ENCODE results near the gene KIAA1217.

KIAA1217 gene

GRCh38 chr10:24475598-24475997, 266.7 kb downstream of the KIAA1217 start:
- Histone ChIP-seq H3K9me3 (no peaks in the 10 kb centered on the region), H3K4me3 (ENCODE audit: low read depth in 1 of 2, low read length in 1 of 2) (no peak overlapping the region), H3K36me3 (no peaks in the 10 kb centered on the region), H3K4me1 (ENCODE audit: control insufficient read depth in 1 of 2, insufficient read depth in 1 of 2, low read depth in 1 of 2, low read length in 1 of 2) (no peaks in the 10 kb centered on the region), H3K27ac (no peak overlapping the region), H3K27me3 (no peaks in the 10 kb centered on the region)
- TF ChIP-seq, protein P1, sequence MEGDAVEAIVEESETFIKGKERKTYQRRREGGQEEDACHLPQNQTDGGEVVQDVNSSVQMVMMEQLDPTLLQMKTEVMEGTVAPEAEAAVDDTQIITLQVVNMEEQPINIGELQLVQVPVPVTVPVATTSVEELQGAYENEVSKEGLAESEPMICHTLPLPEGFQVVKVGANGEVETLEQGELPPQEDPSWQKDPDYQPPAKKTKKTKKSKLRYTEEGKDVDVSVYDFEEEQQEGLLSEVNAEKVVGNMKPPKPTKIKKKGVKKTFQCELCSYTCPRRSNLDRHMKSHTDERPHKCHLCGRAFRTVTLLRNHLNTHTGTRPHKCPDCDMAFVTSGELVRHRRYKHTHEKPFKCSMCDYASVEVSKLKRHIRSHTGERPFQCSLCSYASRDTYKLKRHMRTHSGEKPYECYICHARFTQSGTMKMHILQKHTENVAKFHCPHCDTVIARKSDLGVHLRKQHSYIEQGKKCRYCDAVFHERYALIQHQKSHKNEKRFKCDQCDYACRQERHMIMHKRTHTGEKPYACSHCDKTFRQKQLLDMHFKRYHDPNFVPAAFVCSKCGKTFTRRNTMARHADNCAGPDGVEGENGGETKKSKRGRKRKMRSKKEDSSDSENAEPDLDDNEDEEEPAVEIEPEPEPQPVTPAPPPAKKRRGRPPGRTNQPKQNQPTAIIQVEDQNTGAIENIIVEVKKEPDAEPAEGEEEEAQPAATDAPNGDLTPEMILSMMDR (IDR thresholded peaks at IDR 0.05), result no peak

DNA sequence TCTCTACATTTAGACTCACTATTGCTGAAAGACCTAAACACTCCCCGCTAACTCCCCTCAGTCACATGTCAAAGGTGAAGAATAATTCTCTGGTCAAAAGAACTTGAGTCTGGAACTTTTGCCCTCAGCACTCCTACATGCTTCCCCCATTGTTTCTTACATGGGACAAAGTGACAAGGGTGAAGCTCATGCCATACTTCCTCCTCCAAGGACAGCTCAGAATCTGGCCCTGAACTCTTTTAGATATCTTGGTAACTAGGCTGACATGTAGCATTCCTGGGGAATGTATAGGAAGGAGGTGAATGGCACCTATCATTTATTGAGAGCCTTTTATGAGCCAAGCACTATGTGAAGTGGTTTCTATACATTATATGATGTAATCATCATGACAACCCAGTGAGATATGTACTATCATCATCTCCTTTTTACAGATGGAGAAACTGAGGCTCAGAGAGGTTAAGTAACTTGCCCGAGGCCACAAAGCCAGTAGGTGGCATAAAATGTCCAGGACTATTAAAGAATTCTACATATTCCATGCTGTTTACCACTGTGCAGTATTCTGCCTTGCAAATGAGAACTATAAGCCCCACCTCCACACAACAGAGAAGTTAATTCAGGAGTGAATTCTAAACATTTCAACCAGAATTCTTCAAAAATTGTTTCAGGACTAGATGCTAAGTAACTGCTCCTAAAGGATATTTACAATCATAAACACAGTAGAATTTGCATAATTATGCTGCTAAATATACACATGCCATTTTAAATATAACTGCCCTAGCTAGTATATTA, 268.2 kb downstream of the KIAA1217 start:
- TF ChIP-seq, protein P1 (IDR thresholded peaks at IDR 0.05), result no peak
- Histone ChIP-seq H3K27ac (no peak overlapping the region), H3K4me1 (ENCODE audit: control insufficient read depth in 1 of 2, insufficient read depth in 1 of 2, low read depth in 1 of 2, low read length in 1 of 2) (no peaks in the 10 kb centered on the region), H3K9me3 (no peaks in the 10 kb centered on the region), H3K27me3 (no peaks in the 10 kb centered on the region), H3K4me3 (ENCODE audit: low read depth in 1 of 2, low read length in 1 of 2) (no peak overlapping the region), H3K36me3 (no peaks in the 10 kb centered on the region)

- TF ChIP-seq, protein P1 (IDR thresholded peaks at IDR 0.05), result no peak
- Histone ChIP-seq H3K9me3 (no peaks in the 10 kb centered on the region), H3K27me3 (no peaks in the 10 kb centered on the region), H3K36me3 (no peaks in the 10 kb centered on the region), H3K4me3 (ENCODE audit: low read depth in 1 of 2, low read length in 1 of 2) (no peak overlapping the region), H3K27ac (no peak overlapping the region), H3K4me1 (ENCODE audit: control insufficient read depth in 1 of 2, insufficient read depth in 1 of 2, low read depth in 1 of 2, low read length in 1 of 2) (no peaks in the 10 kb centered on the region)
Observed at GRCh38 chr10:24477915-24478314, 269.0 kb downstream of the KIAA1217 start.

- TF ChIP-seq, protein P1 (IDR thresholded peaks at IDR 0.05), result no peak
- H3K36me3 ChIP-seq, result no peaks in the 10 kb centered on the region
- no peaks in the 10 kb centered on the region for H3K4me1 ChIP-seq (ENCODE audit: control insufficient read depth in 1 of 2, insufficient read depth in 1 of 2, low read depth in 1 of 2, low read length in 1 of 2)
- H3K9me3 ChIP-seq, result no peaks in the 10 kb centered on the region
- no peak overlapping the region for H3K4me3 ChIP-seq (ENCODE audit: low read depth in 1 of 2, low read length in 1 of 2)
- H3K27me3 ChIP-seq, result no peaks in the 10 kb centered on the region
- no peak overlapping the region for H3K27ac ChIP-seq
Observed at GRCh38 chr10:24479806-24480205, 270.9 kb downstream of the KIAA1217 start.

DNA sequence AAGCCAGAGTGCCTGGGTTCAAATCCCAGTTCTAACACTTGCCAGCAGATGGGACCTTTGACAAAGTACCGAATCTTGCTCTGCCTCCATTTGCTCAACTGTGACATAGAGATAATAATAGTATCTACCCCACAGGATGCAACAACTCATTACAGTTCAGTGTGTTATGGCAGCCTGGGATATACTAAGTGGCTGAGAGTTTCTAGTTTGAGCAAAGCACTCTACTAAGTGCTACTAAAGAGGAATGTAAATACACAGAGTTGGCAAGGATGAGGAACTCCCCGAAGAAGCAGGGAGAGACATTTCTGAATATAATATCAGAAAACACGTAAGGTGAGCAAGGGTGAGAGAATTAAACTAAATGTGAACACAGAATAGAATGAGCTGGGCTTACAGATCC, 271.5 kb downstream of the KIAA1217 start:
- Histone ChIP-seq H3K36me3 (no peaks in the 10 kb centered on the region), H3K9me3 (no peaks in the 10 kb centered on the region), H3K27ac (no peak overlapping the region), H3K4me1 (ENCODE audit: control insufficient read depth in 1 of 2, insufficient read depth in 1 of 2, low read depth in 1 of 2, low read length in 1 of 2) (no peaks in the 10 kb centered on the region), H3K27me3 (no peaks in the 10 kb centered on the region), H3K4me3 (ENCODE audit: low read depth in 1 of 2, low read length in 1 of 2) (no peak overlapping the region)
- TF ChIP-seq, protein P1 (IDR thresholded peaks at IDR 0.05), result no peak
